NCI-H2029 treated with DMSO at 0.1 percent for 48 hours (cell line): ENCODE data around the gene BTN1A1.
"Not testable (repeated sequence)": the region's sequence is repeated elsewhere in the genome, so short reads cannot be mapped to it uniquely, and the experiment has no call there.

ENCODE experiments used
- DNase-seq: peaks from one replicate; lab custom pipeline; 2025; lab: John Stamatoyannopoulos, UW

Gene BTN1A1

DNA sequence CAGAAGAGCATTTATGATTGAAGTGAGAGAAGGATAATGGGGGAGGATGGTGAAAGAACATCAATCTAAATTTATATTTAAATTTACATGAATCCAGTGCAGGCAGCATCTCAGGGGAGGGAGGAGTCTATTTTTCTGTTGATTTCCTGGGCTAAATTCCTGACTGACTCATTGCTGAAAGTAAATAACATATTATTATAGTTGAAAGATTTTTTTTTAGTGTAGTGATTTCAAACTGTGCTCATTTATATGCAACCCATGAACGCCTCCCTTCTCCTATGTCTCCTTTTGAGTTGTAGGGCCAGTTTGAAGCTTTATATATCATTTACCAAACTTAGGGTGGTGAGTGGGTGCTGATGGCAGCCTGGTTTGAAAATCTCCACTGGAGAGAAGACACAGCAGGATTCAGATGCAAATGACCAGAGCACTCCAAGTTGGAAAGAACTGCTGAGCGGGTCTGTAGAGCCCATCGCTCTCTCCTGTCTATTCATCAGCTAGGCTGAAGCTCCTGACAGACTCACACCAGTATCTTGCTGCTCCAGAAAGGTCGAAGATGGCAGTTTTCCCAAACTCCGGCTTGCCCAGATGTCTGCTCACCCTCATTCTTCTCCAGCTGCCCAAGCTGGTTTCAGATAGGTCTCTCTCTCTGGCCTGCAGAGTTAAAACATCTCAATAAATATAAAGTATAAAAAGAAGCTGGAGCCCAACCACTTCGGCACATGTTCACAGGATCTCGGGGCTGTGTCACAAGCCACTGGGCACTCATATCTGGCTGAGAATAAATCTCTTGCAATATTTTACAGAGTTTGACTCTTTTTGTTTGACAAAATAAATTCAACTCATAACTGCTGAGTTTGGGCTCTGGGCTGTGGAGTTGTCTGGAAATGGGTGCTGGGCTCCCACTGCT lies 24.0 kb upstream of the BTN1A1 start:
- no peak for DNase-seq

DNA sequence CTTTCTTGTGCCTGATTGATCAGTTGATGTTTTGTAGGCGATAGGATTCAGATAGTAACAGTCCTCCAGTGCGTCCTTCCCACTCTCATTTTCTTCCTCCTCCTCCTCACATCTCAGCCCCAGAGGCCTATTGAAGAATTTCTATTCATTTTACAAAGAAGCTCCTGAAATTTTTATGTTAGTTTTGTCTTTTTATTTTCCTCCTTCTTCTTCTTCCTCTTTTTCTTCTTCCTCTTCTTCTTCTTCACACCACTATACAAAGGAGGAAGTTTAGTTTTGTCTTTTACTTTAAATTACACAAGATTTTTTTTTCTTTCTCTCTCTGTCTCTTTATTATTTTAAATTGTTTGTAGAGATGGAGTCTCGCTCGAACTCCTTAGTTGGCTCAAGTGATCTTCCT lies 23.2 kb upstream of the BTN1A1 start:
- no peak for DNase-seq

DNA sequence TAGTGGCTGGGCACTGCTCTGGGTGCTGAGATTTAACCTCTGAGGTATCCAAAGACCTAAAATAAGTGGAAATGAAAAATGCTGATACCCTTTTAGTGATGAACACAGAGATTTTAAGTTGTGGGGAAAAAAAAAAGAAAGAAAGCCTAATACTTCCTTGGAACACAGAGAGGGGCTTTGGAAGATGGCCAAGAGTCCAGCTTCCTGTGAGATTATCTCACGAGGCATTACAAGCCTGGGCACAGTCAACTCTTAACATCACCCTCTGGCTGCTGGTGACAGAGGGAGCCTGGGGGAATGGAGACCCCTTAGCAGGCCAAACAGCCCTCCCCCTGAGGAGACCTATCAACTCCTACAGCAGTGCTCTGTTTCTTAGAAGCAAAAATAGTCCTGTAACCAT lies 22.7 kb upstream of the BTN1A1 start:
- DNase-seq, result no peak

DNA sequence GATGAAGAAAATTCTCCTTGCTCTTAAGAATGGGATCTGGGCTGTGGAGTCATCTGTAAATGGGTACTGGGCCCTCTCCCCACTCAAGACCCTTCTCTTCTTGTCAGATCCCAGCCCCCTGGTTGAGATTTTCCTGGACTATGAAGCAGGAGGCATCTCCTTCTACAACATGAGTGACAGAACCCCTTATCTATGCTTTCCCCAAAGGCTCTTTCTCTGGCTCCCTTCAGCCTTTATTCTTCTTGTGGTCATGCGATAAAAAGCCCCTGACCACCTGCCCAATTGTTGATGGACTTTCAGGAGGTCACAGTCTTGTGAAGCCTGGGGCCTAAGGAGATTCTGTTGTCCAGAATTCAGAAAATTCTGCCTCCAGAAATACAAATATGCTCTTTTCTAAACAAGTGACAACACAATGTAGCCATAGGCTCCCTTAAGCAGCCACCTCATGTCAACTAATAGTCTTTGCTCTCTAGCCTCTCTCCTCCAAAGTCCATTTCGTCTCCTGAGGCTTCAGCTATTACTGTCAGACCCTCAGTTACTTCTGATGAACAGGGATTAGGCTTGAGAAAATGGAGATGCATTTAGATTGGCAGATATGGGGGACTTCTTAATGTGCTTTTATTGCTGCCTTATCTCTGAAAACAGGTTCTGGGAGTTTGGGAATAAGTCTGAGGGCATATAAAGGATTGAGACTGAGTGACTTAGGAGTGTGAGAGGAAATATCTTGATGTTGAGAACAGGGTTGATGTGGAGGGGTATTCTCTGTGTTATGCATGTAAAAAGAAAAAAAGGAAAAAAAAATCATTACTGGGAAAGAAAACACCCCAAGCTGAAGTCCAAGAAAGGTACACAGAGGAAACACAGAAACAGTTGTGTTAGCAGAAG lies 21.8 kb upstream of the BTN1A1 start:
- no peak for DNase-seq

DNA sequence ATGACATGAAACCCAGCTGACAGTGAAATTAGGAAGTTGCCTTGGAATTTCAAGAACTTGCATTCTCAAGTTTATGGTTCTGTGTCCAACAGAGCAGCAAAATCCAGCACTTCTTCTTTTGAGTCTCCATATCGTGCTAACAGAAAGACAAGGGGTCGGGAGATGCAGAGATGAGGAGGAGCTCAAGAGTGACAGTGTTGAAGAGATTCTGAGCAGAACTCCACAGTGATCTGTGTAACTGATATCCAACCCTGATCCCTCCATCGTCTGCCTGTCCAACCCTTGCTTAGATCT lies 21.2 kb upstream of the BTN1A1 start:
- DNase-seq, result no peak

DNA sequence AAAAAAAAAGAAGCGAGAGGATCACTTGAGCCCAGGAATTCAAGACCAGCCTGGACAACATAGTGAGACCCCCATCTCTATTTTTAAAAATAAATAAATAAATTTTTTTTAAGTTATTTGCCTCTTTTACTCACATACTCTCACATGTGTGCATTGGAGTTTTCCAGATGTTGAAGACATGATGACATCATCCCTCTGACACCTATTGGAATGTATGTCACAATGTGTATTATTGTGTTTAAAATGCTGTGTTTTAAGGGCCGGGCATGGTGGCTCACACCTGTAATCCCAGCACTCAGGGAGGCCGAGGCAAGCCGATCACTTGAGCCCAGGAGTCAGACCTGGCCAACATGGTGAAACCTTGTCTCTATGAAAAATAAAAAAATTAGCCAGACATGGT lies 17.8 kb upstream of the BTN1A1 start:
- DNase-seq, result no peak

DNA sequence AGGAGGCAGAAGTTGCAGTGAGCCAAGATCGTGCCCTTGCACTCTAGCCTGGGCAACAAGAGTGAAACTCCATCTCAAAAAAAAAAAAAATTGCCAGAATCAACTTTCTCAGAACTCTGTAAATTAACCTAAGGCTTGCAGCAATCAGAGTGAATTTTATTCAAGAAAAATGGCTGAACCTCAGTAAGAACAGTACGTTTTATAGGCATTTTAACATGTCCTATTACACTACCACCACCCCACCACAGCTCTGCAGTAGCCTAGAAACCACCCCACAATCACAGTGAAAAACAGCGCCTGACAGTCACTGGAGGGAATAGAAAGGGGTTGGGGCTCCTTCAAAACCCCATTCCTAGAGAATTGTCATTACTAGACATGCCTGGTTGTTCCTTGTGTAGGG lies 16.4 kb upstream of the BTN1A1 start:
- no peak for DNase-seq

DNA sequence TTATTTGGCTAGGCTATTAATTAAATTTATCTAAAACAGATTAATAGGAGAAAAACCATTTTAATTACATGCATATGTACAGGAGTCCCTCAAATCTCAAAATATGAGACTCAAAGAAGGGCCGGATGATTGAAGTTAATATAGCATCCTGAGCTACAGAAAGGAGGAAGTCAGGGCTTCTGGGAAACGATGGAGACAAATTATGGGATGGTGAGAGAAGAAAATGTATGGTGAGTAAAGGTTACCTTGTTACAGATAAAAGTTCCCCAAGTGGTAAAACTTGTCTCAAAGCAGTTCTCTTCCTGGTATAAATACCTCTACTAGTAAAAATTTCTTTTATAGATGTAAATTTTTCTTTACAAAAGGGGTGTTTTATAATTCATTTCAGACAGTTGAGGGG lies 15.9 kb upstream of the BTN1A1 start:
- DNase-seq, result no peak

DNA sequence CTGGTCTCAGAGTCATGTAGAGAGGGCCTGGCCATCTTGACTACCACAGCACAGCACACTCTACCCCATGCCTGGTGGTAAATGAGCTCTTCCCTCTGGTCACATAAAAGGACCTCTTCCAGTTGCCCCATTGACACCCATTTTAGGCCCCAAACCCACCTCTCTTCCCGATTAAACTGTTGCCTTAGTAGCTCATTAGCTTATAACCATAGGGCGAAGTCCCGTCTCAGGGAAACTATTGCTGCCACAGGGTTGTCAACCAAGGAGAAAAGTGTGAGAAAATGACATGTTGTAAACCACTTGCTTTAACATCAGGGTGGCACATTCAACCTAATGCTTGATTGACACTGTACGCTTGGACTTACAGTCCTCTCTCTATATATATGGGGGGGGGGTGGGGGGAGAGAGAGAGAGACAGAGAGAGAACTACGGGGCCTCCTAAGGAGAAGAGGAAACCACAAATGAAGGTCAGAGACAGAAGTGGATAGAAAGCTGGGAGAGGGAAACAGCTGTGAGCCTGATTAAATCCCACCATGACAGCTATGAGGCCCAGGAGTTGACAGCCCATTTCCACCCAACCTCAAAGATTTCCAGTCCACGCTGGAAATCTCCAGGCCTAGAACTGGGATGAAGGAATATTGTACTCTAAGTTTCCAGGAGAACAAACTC lies 14.9 kb upstream of the BTN1A1 start:
- DNase-seq, result no peak

DNA sequence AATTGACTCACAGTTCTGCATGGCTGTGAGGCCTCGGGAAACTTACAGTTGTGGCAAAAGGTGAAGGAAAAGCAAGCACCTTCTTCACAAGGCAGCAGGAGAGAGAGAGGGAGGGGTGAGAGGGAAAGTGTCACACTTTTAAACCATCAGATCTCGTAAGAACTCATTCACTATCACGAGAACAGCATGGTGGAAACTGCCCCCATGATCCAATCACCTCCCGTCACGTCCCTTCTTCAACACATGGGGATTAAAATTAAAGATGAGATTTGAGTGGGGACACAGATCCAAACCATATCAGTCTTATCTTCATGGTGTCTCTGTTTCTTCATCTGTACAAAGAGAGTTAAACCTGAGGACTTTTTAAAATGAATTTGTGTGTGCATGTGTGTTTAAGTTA lies 13.7 kb upstream of the BTN1A1 start:
- DNase-seq, result no peak

DNA sequence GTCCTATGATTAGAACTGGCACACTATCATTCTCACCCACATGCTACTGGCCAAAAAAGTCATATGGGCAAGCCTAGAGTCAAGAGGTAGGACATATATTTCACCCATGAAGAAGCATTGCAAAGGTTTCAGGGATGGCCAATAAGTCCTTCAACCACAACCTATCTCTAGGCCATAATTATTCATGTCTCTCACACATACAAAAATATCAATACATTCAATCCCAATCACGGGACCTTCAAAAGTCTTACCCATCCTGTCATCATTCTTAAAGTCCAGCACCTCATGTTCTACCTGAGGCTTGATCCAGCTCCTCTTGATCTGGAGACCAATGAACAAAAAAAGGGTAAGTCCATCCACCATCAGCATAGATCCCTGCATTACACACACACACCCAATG lies 12.6 kb upstream of the BTN1A1 start:
- DNase-seq, result no peak

DNA sequence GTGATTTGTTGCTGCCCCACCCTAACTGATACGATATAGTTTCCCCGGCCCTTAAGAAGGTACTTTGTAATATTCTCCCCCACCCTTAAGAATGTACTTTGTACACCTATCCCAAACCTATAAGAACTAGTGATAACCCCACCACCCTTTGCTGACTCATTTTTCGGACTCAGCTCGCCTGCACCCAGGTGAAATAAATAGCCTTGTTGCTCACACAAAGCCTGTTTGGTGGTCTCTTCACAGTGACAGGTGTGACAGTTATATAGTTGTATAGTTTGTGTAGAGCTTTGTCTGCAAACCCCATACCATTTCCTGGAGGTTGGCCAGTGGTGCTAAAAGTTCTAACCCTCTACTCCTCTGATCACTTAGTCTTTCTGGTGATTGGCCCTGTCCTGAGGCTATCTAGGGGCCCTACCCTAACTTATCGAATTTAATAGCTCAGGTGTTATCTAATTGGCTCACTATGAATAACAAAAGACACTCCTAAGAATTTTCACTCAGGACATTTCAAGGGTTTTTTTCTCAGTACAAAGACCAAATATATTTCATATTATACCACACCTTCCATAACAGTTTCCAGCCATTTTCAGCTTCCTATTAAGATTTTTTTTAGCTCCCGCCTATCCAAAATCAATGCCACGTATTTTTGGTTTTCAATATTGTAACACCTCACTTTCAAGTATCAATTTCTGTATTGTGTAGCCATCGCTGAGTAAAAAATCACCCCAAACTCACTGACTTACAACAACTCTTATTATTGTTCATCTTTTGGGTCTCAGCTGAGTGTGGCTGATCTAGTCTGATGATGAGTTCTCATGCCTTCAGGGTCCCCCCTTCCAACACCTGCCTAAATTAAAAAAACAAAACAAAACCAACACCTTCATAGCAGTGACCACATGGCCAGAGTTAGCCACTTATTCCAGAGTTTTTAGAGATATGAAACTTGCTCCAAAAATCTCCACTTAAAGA lies 9.8 kb upstream of the BTN1A1 start:
- no peak for DNase-seq

DNA sequence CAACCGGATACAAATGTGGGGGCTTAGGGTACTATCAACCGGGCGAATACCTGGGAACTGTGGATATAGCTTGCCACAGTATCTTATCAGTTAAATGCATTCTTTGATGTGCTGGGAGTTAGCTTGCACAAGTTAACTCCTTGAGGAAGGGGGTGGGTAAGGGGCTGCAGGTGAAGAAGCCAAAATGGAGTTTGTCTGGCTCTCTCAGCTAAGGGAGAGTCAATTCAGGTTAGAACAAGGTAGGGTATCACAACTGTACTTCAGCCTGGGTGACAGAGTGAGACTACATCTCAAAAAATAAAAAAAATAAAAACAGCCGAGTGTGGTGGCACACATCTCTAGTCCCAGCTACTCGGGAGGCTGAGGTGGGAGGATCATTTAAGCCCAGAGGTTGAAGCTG lies 8.5 kb upstream of the BTN1A1 start:
- DNase-seq, result no peak

DNA sequence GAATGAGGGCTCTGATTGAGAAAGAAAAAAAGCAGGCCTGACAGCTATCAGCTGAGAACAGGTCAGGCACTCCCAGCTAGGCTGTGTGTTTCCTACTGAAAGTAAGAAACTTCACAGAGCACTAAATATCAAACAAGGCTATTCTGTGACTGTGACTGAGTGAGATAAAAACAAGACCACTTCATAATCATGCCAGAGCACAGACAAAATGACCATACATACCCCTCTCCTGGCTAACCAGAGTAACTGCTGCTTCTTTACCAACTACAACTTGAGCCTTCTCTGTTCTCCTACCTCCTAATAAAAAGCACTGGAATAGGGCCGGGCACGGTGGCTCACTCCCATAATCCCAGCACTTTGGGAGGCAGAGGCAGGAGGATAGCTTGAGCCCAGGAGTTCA lies 6.8 kb upstream of the BTN1A1 start:
- DNase-seq, result no peak

DNA sequence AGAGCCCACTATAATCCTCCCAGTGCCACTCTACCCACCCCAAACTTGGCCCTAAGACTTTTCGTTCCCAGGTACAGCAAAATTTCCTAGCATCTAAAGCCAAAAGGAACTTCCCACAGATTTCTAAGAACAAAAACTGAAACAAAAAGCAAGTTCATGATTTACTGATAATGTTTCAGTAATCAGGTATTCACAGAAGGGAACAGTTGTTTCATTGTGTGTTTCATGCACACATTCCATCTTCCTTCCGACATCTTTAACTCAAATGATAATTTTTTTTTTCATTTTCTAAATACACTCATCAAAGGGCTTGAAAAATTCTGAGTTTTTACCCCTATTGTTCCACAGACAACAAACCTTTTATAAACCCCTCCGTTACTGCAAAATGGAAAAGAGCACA lies 6.0 kb upstream of the BTN1A1 start:
- DNase-seq, result no peak

DNA sequence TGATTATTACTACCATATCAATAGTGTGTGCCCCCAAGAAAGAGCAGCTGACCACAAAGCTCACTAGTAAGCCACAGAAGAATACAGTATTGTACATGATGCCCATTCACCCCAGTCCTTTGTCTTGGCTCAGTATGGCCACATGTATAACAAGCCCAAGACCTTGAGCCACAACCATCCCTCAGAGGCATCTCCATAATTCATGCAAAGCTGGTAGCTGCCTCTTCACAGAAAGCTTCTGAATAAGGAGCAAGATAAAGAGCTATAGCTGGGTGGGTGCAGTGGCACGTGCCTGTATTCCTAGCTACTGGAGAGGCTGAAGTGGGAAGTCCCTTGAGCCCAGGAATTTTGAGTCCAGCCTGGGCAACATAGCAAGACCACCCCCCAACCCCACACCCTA lies 4.8 kb upstream of the BTN1A1 start:
- DNase-seq, result no peak

DNA sequence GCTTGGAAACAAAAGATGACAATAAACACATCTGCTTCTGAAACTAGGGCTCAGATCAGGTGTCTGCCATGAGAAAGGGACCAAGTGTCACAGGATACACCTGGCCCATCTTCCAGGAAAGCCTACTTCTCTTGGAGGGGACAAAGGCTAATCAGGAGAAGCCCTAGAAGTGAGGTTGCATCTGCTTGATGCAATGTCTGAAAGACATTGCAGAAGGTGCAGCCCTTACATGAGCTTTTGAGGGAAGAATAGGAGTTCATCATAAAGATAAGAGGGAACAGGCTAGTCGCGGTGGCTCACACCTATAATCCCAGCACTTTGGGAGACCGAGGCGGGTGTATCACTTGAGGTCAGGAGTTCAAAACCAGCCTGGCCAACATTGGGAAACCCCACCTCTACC lies 2.5 kb upstream of the BTN1A1 start:
- no peak for DNase-seq

DNA sequence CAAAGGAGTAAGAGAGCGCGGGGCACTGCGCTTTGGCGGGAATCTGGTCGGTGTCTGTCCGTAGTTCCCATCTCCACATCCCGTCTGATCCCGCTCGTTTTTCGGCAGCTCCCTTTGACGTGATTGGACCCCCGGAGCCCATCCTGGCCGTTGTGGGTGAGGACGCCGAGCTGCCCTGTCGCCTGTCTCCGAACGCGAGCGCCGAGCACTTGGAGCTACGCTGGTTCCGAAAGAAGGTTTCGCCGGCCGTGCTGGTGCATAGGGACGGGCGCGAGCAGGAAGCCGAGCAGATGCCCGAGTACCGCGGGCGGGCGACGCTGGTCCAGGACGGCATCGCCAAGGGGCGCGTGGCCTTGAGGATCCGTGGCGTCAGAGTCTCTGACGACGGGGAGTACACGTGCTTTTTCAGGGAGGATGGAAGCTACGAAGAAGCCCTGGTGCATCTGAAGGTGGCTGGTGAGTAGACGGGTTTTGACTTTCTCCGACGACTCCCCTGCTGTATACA lies 1.4 kb downstream of the BTN1A1 start:
- no peak for DNase-seq

DNA sequence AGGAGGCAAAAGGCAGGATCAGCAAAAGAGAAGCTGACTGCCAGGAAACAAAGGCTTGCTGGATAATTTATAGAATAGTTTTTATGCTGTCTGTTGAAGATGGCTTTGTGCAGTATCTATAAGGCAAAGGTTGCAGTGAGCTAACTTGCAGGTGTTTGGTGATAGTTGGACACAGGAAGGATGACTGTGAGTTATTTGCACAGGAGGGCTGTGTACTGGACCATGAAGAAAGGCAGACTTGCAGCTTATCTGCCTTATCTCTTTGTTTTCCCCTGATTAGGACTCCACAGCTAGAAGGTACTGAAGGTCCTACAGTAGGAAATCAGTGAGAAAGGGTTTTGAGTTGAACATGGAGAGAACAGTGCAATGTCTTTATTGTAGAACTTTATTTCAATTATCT lies 2.1 kb downstream of the BTN1A1 start:
- DNase-seq, result no peak

DNA sequence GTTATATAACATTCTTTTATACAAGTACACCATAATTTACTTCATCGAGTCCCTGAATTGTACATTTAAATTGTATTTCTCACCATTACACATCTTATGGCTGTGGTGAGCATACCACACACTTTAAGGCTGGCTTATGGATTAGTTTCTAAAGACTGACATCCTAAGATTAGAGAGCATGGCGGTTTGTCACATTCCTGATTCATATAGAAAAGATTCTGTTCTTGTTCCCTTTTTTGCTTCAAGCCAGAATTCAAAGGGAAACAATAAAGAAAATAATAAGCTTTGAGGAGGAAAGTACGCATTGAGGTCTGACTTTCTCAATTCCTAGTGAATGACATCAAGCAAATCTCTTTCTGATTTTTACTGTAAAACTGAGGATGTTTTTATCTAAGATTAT lies 2.5 kb downstream of the BTN1A1 start:
- no peak for DNase-seq

DNA sequence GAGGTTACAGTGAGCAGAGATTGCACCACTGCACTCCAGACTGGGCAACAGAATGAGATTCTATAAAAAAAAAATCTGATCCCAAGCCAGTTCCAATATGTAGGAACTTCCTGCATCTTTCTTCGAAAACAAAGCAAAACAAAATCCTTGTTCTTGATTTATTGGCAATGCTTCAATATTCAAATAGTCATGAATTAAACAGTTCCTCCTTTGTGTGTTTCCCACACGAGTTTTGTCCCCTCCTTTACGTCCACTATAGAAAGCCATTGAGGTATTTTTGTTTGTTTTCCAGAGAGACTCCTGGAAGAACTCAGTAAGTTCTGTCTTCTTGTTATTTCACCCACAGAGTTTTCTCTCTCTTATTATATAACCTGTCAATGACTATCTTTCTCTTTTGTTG lies 7.6 kb downstream of the BTN1A1 start:
- no peak for DNase-seq

DNA sequence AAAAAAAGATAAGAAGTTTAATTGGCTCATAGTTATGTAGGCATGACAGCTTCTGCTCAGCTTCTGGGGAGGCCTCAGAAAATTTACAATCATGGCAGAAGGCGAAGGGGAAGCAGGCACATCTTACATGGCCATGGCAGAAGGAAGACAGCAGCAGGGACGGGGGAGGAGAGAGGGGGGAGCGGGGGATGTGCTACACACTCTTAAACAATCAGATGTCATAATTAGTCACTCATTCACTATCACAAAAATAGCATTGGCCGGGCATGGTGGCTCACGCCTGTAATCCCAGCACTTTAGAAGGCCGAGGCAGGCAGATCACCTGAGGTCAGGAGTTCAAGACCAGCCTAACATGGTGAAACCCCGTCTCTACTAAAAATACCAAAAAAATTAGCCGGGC lies 10.9 kb downstream of the BTN1A1 start:
- not testable (repeated sequence) for DNase-seq
